ENCODE data around the gene TBC1D24.

Gene TBC1D24

DNA sequence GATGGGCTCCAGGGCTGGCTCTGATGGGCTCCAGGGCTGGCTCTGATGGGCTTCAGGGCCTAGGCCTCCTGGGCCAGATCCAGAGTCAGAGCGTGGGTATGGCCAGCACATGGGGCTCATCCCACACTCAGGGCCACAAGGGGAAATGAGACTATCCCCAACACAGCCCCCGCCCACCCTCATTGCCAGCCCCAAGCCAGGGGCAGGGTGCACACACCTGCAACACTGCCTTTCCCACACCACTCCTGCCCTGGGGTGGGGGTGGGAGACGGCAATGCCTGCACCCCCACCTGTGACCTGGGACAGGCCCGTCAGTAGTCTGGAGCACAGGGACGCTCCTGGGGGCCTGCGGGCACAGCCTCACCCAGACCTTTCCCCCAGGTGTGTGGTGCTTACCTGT lies 24.5 kb downstream of the TBC1D24 start:
- DNase-seq (ENCODE audit: low spot score) = no peak

- no peak for DNase-seq (ENCODE audit: low spot score)
Measured at GRCh38 chr16:2499890-2500429, 25.0 kb downstream of the TBC1D24 start.

- no peak for DNase-seq (ENCODE audit: low spot score)
Measured at GRCh38 chr16:2500430-2500917, 25.5 kb downstream of the TBC1D24 start.

- DNase-seq (ENCODE audit: low spot score) = peak; percentile 46
Measured at GRCh38 chr16:2500918-2501750, 26.2 kb downstream of the TBC1D24 start.

DNA sequence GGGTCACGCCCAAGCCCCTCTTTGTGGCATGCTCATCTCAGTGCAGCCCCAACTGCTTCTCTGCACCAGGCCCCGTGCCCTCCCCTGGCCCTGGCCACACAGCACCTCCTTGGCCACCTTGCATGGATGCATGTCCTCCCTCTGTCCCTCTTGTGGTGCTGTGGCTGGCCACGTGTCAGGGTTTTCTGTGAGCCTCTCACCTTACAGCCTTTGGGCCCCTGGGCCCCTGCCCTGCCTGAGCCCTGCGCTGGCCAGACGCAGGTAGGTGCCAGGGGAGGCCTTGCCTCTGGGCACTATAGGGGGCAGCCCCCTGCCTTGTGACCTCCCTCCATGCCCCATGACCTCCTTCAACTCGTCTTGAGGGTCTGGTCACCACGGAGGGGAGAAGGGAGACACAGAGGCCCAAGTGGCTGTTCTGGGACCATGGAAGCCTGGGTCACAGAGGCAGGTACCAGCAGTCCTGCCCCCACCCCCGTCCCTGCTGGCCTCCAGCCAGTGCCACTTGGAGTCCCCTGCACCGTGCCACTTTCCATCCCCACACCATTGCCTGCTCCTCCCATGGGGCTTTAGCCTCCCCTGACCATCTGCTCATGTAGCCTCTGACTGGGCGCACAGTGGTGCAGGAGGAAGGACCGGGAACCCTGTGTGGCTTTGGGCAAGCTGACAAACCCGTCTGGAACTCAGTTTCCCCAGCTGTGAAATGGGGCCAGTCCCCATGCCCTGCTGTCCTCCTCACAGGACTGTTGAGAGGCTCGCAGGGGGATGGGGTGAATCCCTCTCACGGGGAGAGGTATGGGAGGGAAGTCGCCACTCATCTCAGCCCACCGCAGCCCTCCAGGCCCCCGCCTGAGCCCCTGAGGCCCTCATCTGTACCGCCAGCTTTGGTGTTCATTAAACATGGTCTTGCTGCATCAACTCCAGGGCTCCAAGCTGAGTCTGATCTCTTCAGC lies 27.3 kb downstream of the TBC1D24 start:
- no peak for DNase-seq (ENCODE audit: low spot score)

- DNase-seq (ENCODE audit: low spot score) = no peak
Measured at GRCh38 chr16:2505695-2506094, 30.8 kb downstream of the TBC1D24 start.

- no peak for DNase-seq (ENCODE audit: low spot score)
Measured at GRCh38 chr16:2507052-2507659, 32.2 kb downstream of the TBC1D24 start.

- DNase-seq (ENCODE audit: low spot score) = no peak
Measured at GRCh38 chr16:2507665-2508064, 32.7 kb downstream of the TBC1D24 start.

- no peak for DNase-seq (ENCODE audit: low spot score)
Measured at GRCh38 chr16:2508722-2509400, 33.9 kb downstream of the TBC1D24 start.

DNA sequence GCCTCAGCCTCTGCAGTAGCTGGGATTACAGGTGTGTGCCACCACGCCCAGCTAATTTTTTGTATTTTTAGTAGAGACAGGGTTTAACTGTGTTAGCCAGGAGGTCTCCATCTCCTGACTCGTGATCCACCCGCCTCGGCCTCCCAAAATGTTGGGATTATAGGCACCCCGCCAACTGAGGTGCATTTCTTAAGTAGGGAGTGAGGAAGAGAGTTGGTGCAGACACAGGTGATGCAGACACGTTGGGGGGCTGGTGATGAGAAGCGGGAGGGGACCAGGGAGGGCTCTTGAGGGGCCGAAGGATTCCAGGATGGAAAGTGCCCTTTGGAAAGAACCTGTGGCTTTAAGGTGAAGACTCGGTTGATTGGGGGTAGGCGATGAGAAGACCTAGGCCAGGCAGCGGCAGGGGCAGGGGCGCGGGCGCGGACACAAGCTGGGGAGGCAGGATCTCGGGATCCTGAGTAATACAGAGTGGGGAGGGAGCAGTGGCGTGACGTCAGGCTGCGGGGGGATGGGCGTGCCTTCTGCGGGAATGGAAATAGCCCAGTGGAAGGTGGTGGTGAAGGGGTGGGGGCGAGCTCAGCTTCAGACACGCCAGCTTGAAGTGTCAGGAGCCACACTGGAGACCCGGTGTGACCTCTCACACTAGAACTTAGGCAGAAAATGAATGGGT lies 36.3 kb downstream of the TBC1D24 start:
- no peak for DNase-seq (ENCODE audit: low spot score)

- DNase-seq (ENCODE audit: low spot score) = no peak
Measured at GRCh38 chr16:2511996-2512734, 37.2 kb downstream of the TBC1D24 start.

DNA sequence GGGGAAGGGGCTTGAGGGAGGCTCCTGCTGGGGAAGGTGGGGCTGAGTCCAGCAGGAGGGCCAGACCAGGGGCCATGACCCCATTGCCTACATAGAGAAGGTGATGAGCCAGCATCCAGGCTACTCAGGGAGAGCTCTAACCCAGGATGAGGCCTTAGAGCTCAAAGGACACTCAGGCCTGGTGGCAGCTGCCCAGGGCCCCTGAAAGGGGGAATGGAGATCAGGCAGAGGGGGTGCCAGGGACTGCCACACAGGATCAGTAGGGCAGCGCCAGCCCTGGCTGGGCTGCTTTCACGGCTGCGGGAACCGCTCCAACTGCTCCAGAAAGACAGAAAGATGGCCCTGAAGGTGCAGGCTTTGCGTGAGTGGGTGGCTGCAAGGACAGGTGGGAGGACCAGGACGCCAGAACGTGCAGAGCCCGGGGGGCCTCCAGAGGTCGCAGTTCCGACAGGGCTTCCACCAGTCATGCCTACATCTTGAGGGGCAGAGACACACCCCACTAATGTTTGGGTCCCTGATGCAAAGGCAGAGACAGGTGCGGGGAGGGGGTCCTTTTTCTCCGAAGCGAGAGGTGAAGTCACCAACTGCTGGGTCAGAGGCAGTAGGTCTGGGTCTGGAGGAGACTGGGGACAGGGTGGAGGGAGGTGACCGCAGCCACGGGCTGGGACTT lies 37.9 kb downstream of the TBC1D24 start:
- DNase-seq (ENCODE audit: low spot score) = no peak

- peak; percentile 92 for DNase-seq (ENCODE audit: low spot score)
Measured at GRCh38 chr16:2513405-2514332, 38.7 kb downstream of the TBC1D24 start, which contains the start of gene ATP6V0C. ATP6V0C (plus strand) TSS chr16:2513952; CDS start chr16:2514104, 152 bp downstream.

- DNase-seq (ENCODE audit: low spot score) = no peak
Measured at GRCh38 chr16:2514333-2515179, 39.6 kb downstream of the TBC1D24 start.

- no peak for DNase-seq (ENCODE audit: low spot score)
Measured at GRCh38 chr16:2515180-2515851, 40.4 kb downstream of the TBC1D24 start.

GRCh38 chr16:2516391-2517240 lies 41.7 kb downstream of the TBC1D24 start:
- DNase-seq (ENCODE audit: low spot score) = no peak

All from LoVo (cell line).